DOHH2 (cell line): Measurements from ENCODE around the gene DNAJC22.

Experiments
- H3F3A ChIP-seq: fragments of 200-600 bp; sonication (generic), shearing (Covaris generic); 2 replicates; pipeline ENCODE4 v1.6.0; 2016; ENCODE audit warnings: antibody characterized with exemption, mild to moderate bottlenecking; ENCODE audit not compliant: control insufficient read depth, insufficient read depth
- H3K27ac ChIP-seq: fragments of 200-600 bp; sonication (generic); 2 replicates; pipeline ENCODE4 v1.5.1; 2014; ENCODE audit warnings: low read depth, mild to moderate bottlenecking, low read length, moderate library complexity
- H3K27me3 ChIP-seq: fragments of 200-600 bp; sonication (generic); 2 replicates; pipeline ENCODE4 v1.6.1; 2014; ENCODE audit warnings: mild to moderate bottlenecking, low read length, mixed read lengths; ENCODE audit not compliant: control insufficient read depth
- H3K36me3 ChIP-seq: fragments of 200-600 bp; sonication (generic); 2 replicates; pipeline ENCODE4 v1.6.1; 2014; ENCODE audit warnings: mild to moderate bottlenecking, low read length, moderate library complexity, mixed read lengths; ENCODE audit not compliant: control insufficient read depth
- H3K4me1 ChIP-seq: fragments of 200-600 bp; sonication (generic); 2 replicates; pipeline ENCODE4 v1.6.1; 2014; ENCODE audit warnings: mild to moderate bottlenecking, low read length, mixed read lengths; ENCODE audit not compliant: control insufficient read depth
- H3K4me2 ChIP-seq: fragments of 200-600 bp; sonication (generic); 2 replicates; pipeline ENCODE4 v1.6.0; 2014; ENCODE audit warnings: mild to moderate bottlenecking, low read length, moderate library complexity
- H3K4me3 ChIP-seq: fragments of 200-600 bp; sonication (generic); 2 replicates; pipeline ENCODE4 v1.5.1; 2014; ENCODE audit warnings: mild to moderate bottlenecking, low read length, mixed read lengths
- H3K79me2 ChIP-seq: fragments of 200-600 bp; sonication (generic); 2 replicates; pipeline ENCODE4 v1.6.1; 2014; ENCODE audit warnings: mild to moderate bottlenecking, low read length, mixed read lengths; ENCODE audit not compliant: control insufficient read depth
- H3K9me2 ChIP-seq: fragments of 200-600 bp; sonication (generic); replicated peaks from 2 replicates; pipeline ENCODE4 v1.6.1; 2014; ENCODE audit warnings: mild to moderate bottlenecking, low read length, mixed read lengths; ENCODE audit not compliant: control insufficient read depth
- H3K9me3 ChIP-seq: fragments of 200-600 bp; sonication (generic); 2 replicates; pipeline ENCODE4 v1.6.1; 2014; ENCODE audit warnings: antibody characterized with exemption, low read length, mixed read lengths; ENCODE audit not compliant: control insufficient read depth, insufficient read depth
- H4K20me1 ChIP-seq: fragments of 200-600 bp; sonication (generic); 2 replicates; pipeline ENCODE4 v1.6.0; 2014; ENCODE audit warnings: low read depth, mild to moderate bottlenecking, antibody characterized with exemption, low read length, moderate library complexity; ENCODE audit not compliant: control insufficient read depth, insufficient read depth
- EZH2phosphoT487 ChIP-seq: fragments of 200-600 bp; sonication (generic); IDR thresholded peaks from 2 replicates; pipeline ENCODE4 v1.6.1; 2017; ENCODE audit warnings: borderline replicate concordance, mild to moderate bottlenecking, antibody characterized with exemption, low read length, moderate library complexity, mixed read lengths
- TF ChIP-seq, protein P1 (sequence below): fragments of 200-600 bp; sonication (generic); IDR thresholded peaks from one replicate; pipeline ENCODE4 v1.5.1; 2014; ENCODE audit warnings: antibody characterized with exemption, mild to moderate bottlenecking, low read depth, low read length; ENCODE audit not compliant: poor library complexity, severe bottlenecking

DNAJC22 gene

GRCh38 chr12:49346659-49347310, at the start of gene DNAJC22:
Gene DNAJC22, plus strand, starts transcription at chr12:49346888. Its CDS starts 1,985 bp downstream, at chr12:49348873.
- Histone ChIP-seq H3K27ac (no peak within 1 kb of the TSS), H3K4me3 (peak within 1 kb of the TSS; percentile 52), H3K27me3 (peaks cover 62% of the 10 kb centered on the region), H3K79me2 (no peaks in the 10 kb centered on the region), H3K36me3 (no peaks in the 10 kb centered on the region), H3K4me1 (peaks cover 58% of the 10 kb centered on the region), H3K4me2 (peak within 1 kb of the TSS; percentile 62), H3F3A (peaks cover 7% of the 10 kb centered on the region; the same call in 1 of the 2 replicates), H4K20me1 (0 out of 2 replicates have a peak, but pooled peaks cover 2% of the 10 kb centered on the region), H3K9me2 (no peaks in the 10 kb centered on the region), H3K9me3 (no peaks in the 10 kb centered on the region)
- TF ChIP-seq EZH2phosphoT487: peak; percentile 97; the same call in 1 of the 2 replicates
- TF ChIP-seq, protein P1, sequence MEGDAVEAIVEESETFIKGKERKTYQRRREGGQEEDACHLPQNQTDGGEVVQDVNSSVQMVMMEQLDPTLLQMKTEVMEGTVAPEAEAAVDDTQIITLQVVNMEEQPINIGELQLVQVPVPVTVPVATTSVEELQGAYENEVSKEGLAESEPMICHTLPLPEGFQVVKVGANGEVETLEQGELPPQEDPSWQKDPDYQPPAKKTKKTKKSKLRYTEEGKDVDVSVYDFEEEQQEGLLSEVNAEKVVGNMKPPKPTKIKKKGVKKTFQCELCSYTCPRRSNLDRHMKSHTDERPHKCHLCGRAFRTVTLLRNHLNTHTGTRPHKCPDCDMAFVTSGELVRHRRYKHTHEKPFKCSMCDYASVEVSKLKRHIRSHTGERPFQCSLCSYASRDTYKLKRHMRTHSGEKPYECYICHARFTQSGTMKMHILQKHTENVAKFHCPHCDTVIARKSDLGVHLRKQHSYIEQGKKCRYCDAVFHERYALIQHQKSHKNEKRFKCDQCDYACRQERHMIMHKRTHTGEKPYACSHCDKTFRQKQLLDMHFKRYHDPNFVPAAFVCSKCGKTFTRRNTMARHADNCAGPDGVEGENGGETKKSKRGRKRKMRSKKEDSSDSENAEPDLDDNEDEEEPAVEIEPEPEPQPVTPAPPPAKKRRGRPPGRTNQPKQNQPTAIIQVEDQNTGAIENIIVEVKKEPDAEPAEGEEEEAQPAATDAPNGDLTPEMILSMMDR: no peak

DNA sequence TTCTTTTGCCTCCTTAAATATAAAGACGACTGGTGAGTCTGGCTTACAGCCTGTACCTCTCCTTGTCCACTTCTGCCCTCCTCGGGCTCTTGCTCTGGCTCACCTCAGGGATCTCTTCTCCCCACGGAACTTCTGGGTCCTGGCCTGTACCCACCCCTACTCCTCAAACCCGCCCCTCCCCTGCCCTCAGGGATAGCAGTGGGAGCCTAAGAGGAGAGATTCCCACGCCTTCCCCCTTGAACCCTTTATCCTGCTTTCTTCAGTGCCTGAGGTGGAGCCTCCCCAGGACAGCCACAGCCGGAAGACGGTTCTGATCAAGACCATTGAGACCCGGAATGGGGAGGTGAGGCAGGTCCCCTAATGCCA, 49.0 kb upstream of the DNAJC22 start:
- Histone ChIP-seq H3K36me3 (no peaks in the 10 kb centered on the region), H3K79me2 (no peaks in the 10 kb centered on the region), H4K20me1 (no peaks in the 10 kb centered on the region), H3K4me2 (peak overlapping the region; percentile 98), H3K9me3 (no peaks in the 10 kb centered on the region), H3F3A (no peaks in the 10 kb centered on the region), H3K27me3 (peaks cover 37% of the 10 kb centered on the region), H3K4me1 (peaks cover 23% of the 10 kb centered on the region), H3K27ac (no peak overlapping the region), H3K4me3 (peak overlapping the region; percentile 74), H3K9me2 (no peaks in the 10 kb centered on the region)
- TF ChIP-seq, protein P1: no peak
- TF ChIP-seq EZH2phosphoT487: no peak

- Histone ChIP-seq H4K20me1 (no peaks in the 10 kb centered on the region), H3K36me3 (no peaks in the 10 kb centered on the region), H3K27me3 (peaks cover 37% of the 10 kb centered on the region), H3K4me2 (peak overlapping the region; percentile 98; the same call in 1 of the 2 replicates), H3F3A (no peaks in the 10 kb centered on the region), H3K9me2 (no peaks in the 10 kb centered on the region), H3K4me1 (peaks cover 23% of the 10 kb centered on the region), H3K27ac (no peak overlapping the region), H3K4me3 (no peak overlapping the region), H3K79me2 (no peaks in the 10 kb centered on the region), H3K9me3 (no peaks in the 10 kb centered on the region)
- TF ChIP-seq EZH2phosphoT487: no peak
- TF ChIP-seq, protein P1: no peak
These were observed 48.5 kb upstream of the DNAJC22 start for GRCh38 chr12:49298160-49298559.
